A673 (cell line): Measurements from ENCODE around the gene LYL1. TPM values are rescaled to one million over a fixed set of nuclear protein-coding genes. Genes with fewer than 3 reads are reported as not detected.

Source experiments
- BruUV-seq: library from RNA; stranded (reverse); fragments of 400-500 nt; replicated peaks from 2 replicates; lab custom pipeline; 2021; lab: Mats Ljungman, UMichigan
- CTCF ChIA-PET: fragments of 300-600 bp; sonication (Branson Sonifier 250); formaldehyde crosslinking; loops from one replicate; lab custom pipeline; 2022; ENCODE audit warnings: antibody characterized with exemption; lab: Charles Lee
- POLR2A ChIA-PET: fragments of 300-600 bp; sonication (Branson Sonifier 250); formaldehyde crosslinking; loops from one replicate; lab custom pipeline; 2022; ENCODE audit warnings: antibody characterized with exemption; ENCODE audit not compliant: low non-redundant PET; lab: Charles Lee
- DNase-seq: peaks from one replicate; pipeline ENCODE4 v3.0.0-alpha.2; 2015; ENCODE audit warnings: low spot score
- H3K27ac ChIP-seq: fragments of 200-600 bp; sonication (generic); 2 replicates; pipeline ENCODE4 v1.5.1; 2016; ENCODE audit warnings: mixed run types, low read depth, mild to moderate bottlenecking, mixed read lengths, antibody characterized with exemption, low read length; ENCODE audit not compliant: poor library complexity, severe bottlenecking
- H3K27me3 ChIP-seq: fragments of 200-600 bp; sonication (generic); replicated peaks from 2 replicates; pipeline ENCODE4 v1.6.1; 2017; ENCODE audit warnings: mixed run types, low read depth, mild to moderate bottlenecking, mixed read lengths, antibody characterized with exemption, low read length; ENCODE audit not compliant: insufficient read depth, poor library complexity
- H3K36me3 ChIP-seq: fragments of 200-600 bp; sonication (generic); 2 replicates; pipeline ENCODE4 v1.6.1; 2016; ENCODE audit warnings: mixed run types, mild to moderate bottlenecking, mixed read lengths, antibody characterized with exemption, low read length; ENCODE audit not compliant: insufficient read depth, poor library complexity, severe bottlenecking
- H3K4me1 ChIP-seq: fragments of 200-600 bp; sonication (generic); 2 replicates; pipeline ENCODE4 v1.6.1; 2017; ENCODE audit warnings: mixed run types, mild to moderate bottlenecking, mixed read lengths, antibody characterized with exemption, low read length; ENCODE audit not compliant: insufficient read depth, poor library complexity, severe bottlenecking
- H3K4me3 ChIP-seq: fragments of 200-600 bp; sonication (generic); 2 replicates; pipeline ENCODE4 v1.5.1; 2016; ENCODE audit warnings: low read depth, mixed run types, mild to moderate bottlenecking, mixed read lengths, low read length; ENCODE audit not compliant: poor library complexity, severe bottlenecking
- H3K9me3 ChIP-seq: fragments of 200-600 bp; sonication (generic); 2 replicates; pipeline ENCODE4 v1.6.1; 2016; ENCODE audit warnings: mixed run types, low read depth, mild to moderate bottlenecking, mixed read lengths, antibody characterized with exemption, low read length; ENCODE audit not compliant: poor library complexity, severe bottlenecking
- EZH2 ChIP-seq: fragments of 200-600 bp; sonication (generic); IDR thresholded peaks from 2 replicates; pipeline ENCODE4 v1.6.1; 2017; ENCODE audit warnings: borderline replicate concordance, low read depth, mild to moderate bottlenecking, mixed read lengths, antibody characterized with exemption, low read length; ENCODE audit not compliant: poor library complexity, severe bottlenecking
- intact Hi-C: fragments of 100-400 bp; cut with micrococcal nuclease; formaldehyde crosslinking; loops from one replicate; pipeline ENCODE4 v1.10.0; 2022; ENCODE audit not compliant: unreplicated experiment
- total RNA-seq: library from RNA; stranded (reverse); gene quantifications from 2 replicates; pipeline ENCODE4 v1.2.3, GENCODE V29; 2021
- TF ChIP-seq, protein P1 (sequence below): fragments of 300-800, 200-600 bp; sonication (generic); conservative IDR thresholded peaks from 2 replicates; pipeline ENCODE4 v1.5.1; 2017; ENCODE audit warnings: low read depth, mild to moderate bottlenecking, antibody characterized with exemption, low read length, moderate library complexity, mixed read lengths

The LYL1 gene
- total RNA-seq, 1 experiment from 2014 or later = not detected

DNA sequence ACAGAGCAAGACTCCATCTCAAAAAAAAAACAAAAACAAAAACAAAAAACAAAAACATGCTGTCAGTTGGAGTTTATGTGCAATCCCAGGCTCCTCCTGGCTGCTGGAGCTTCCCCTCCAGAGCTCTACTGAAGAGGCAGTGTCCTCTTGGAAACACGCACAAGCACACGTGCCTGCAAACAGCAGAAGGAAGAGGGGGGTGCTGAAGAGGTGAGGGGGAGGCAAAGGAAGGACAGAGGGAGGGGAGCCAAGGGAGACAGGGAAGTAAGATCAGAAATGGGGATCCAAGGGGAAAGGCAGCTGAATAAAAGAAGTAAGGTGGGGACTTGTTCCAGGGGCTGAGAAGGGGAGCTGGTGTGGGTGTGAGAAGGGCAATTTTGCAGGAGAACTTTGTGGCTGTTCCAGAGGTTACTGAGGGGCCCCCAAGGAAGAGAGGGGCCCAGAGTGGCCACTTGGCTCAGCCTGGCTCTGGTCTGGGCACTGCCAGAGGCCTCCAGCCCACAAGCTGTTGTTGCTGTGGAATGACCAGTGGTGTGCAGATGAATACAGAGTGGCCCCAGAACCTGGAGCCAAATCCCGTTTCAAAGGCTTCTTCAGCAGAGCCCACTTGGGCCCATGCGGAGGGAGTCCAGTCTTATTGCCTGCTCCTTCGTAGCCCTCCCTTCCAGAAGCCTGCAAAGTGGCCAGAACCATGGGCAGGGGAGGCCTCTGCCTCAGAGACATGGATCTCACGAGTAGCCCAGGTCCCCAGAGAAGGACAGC lies 34.4 kb downstream of the LYL1 start:
- no peak for DNase-seq
- no TSS peak for BruUV-seq
- TF ChIP-seq EZH2 = no peak
- TF ChIP-seq, protein P1, sequence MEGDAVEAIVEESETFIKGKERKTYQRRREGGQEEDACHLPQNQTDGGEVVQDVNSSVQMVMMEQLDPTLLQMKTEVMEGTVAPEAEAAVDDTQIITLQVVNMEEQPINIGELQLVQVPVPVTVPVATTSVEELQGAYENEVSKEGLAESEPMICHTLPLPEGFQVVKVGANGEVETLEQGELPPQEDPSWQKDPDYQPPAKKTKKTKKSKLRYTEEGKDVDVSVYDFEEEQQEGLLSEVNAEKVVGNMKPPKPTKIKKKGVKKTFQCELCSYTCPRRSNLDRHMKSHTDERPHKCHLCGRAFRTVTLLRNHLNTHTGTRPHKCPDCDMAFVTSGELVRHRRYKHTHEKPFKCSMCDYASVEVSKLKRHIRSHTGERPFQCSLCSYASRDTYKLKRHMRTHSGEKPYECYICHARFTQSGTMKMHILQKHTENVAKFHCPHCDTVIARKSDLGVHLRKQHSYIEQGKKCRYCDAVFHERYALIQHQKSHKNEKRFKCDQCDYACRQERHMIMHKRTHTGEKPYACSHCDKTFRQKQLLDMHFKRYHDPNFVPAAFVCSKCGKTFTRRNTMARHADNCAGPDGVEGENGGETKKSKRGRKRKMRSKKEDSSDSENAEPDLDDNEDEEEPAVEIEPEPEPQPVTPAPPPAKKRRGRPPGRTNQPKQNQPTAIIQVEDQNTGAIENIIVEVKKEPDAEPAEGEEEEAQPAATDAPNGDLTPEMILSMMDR = no peak
- CTCF ChIA-PET = no interaction called here
- Histone ChIP-seq H3K4me3 (no peak overlapping the region), H3K4me1 (no peaks in the 10 kb centered on the region), H3K27me3 (no peaks in the 10 kb centered on the region), H3K36me3 (peaks cover 2% of the 10 kb centered on the region), H3K27ac (no peak overlapping the region), H3K9me3 (no peaks in the 10 kb centered on the region)
- intact Hi-C loops = no loop called here
- POLR2A ChIA-PET = interaction anchor here (0.7 kb wide), 1 partner anchor 113 kb away, joined by 8 read pairs; no protein-coding TSS in a partner anchor

DNA sequence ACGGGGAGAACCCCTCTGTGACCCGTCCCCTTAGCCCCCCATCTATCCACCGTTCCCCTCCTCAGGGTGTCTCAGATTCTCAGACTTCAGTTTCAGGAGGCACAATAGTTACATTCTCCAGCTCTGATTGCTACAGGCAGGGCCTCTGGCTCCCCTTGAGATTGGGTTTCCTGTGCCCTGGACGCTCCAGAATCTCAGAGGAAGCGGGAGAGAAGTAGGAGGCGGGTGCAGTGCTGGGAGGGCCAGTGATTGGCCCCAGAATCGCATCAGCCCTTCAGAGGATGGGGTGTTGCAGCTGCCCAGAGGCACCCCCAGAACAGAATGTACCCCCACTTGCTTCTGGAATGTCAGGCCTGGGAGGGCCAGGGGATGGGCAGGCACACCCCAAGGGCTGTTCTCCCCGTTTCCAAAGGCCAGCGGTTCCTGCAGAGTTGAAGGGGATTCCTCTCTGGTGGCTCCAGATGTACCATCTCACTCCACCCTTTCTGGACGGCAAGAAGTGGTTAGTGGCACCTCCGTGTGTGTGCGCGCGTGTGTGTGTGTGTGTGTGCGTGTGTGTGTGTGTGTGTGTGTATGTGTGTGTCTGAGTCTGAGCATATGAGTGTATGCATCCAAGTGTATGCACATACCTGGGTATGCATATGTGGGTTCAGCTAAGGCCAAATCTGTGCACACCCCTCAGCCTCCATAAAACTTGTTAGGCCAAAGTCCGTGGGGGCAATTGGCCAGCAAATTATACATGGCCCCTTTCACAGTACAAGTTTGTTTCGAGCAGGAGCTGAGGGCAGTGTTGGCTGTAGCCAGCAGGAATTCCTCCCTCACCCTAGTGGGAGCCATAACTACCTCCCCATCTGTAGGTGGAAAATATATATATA lies 35.5 kb downstream of the LYL1 start:
- ChIA-PET CTCF (interaction anchor here (0.7 kb wide), 1 partner anchor 10 kb away, joined by 3 read pairs; no protein-coding TSS in a partner anchor), POLR2A (no interaction called here)

DNA sequence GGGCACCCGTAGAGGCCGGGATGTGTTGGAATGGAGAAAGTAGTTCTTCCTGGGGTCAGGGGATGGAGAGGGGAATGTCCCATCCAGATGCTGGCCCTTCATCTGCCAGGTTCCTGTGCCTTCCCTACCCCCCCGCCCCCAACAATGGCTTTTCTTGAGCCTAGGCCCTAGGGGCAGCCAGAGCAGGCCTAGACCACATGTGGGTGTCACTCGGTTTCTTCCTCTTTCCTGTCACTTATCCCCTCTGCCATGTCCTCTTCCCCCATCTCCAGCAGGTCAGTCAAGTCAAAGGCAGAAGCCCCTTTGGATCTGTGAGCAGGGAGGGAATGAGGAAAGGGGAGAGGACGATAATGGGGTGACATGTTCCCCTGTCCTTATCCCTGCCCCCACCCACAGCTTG lies 36.4 kb downstream of the LYL1 start:
- no TSS peak for BruUV-seq
- ChIA-PET POLR2A (no interaction called here), CTCF (no interaction called here)
- H3K9me3 ChIP-seq = no peaks in the 10 kb centered on the region
- TF ChIP-seq EZH2 = no peak
- TF ChIP-seq, protein P1 = no peak
- H3K4me3 ChIP-seq = no peak overlapping the region
- H3K27me3 ChIP-seq = no peaks in the 10 kb centered on the region
- intact Hi-C loops = no loop called here
- no peak overlapping the region for H3K27ac ChIP-seq
- H3K4me1 ChIP-seq = peaks cover 1% of the 10 kb centered on the region
- no peaks in the 10 kb centered on the region for H3K36me3 ChIP-seq
- DNase-seq = no peak

More for the DNA sequence above, 35.5 kb downstream of the LYL1 start:
- no peak for DNase-seq
- no peaks in the 10 kb centered on the region for H3K27me3 ChIP-seq
- H3K27ac ChIP-seq = no peak overlapping the region
- no peak overlapping the region for H3K4me3 ChIP-seq
- intact Hi-C loops = no loop called here
- H3K4me1 ChIP-seq = no peaks in the 10 kb centered on the region
- H3K9me3 ChIP-seq = no peaks in the 10 kb centered on the region
- H3K36me3 ChIP-seq = no peaks in the 10 kb centered on the region
- BruUV-seq = no TSS peak
- TF ChIP-seq, protein P1 = no peak
- TF ChIP-seq EZH2 = no peak
